DOHH2 (cell line): ENCODE results near the gene NSG2.

ENCODE experiments used
- H3F3A ChIP-seq: fragments of 200-600 bp; sonication (generic), shearing (Covaris generic); 2 replicates; pipeline ENCODE4 v1.6.0; 2016; ENCODE audit warnings: antibody characterized with exemption, mild to moderate bottlenecking; ENCODE audit not compliant: control insufficient read depth, insufficient read depth
- H3K27ac ChIP-seq: fragments of 200-600 bp; sonication (generic); 2 replicates; pipeline ENCODE4 v1.5.1; 2014; ENCODE audit warnings: low read depth, mild to moderate bottlenecking, low read length, moderate library complexity
- H3K27me3 ChIP-seq: fragments of 200-600 bp; sonication (generic); 2 replicates; pipeline ENCODE4 v1.6.1; 2014; ENCODE audit warnings: mild to moderate bottlenecking, low read length, mixed read lengths; ENCODE audit not compliant: control insufficient read depth
- H3K36me3 ChIP-seq: fragments of 200-600 bp; sonication (generic); 2 replicates; pipeline ENCODE4 v1.6.1; 2014; ENCODE audit warnings: mild to moderate bottlenecking, low read length, moderate library complexity, mixed read lengths; ENCODE audit not compliant: control insufficient read depth
- H3K4me1 ChIP-seq: fragments of 200-600 bp; sonication (generic); 2 replicates; pipeline ENCODE4 v1.6.1; 2014; ENCODE audit warnings: mild to moderate bottlenecking, low read length, mixed read lengths; ENCODE audit not compliant: control insufficient read depth
- H3K4me2 ChIP-seq: fragments of 200-600 bp; sonication (generic); 2 replicates; pipeline ENCODE4 v1.6.0; 2014; ENCODE audit warnings: mild to moderate bottlenecking, low read length, moderate library complexity
- H3K4me3 ChIP-seq: fragments of 200-600 bp; sonication (generic); 2 replicates; pipeline ENCODE4 v1.5.1; 2014; ENCODE audit warnings: mild to moderate bottlenecking, low read length, mixed read lengths
- H3K79me2 ChIP-seq: fragments of 200-600 bp; sonication (generic); 2 replicates; pipeline ENCODE4 v1.6.1; 2014; ENCODE audit warnings: mild to moderate bottlenecking, low read length, mixed read lengths; ENCODE audit not compliant: control insufficient read depth
- H3K9me2 ChIP-seq: fragments of 200-600 bp; sonication (generic); replicated peaks from 2 replicates; pipeline ENCODE4 v1.6.1; 2014; ENCODE audit warnings: mild to moderate bottlenecking, low read length, mixed read lengths; ENCODE audit not compliant: control insufficient read depth
- H3K9me3 ChIP-seq: fragments of 200-600 bp; sonication (generic); 2 replicates; pipeline ENCODE4 v1.6.1; 2014; ENCODE audit warnings: antibody characterized with exemption, low read length, mixed read lengths; ENCODE audit not compliant: control insufficient read depth, insufficient read depth
- H4K20me1 ChIP-seq: fragments of 200-600 bp; sonication (generic); 2 replicates; pipeline ENCODE4 v1.6.0; 2014; ENCODE audit warnings: low read depth, mild to moderate bottlenecking, antibody characterized with exemption, low read length, moderate library complexity; ENCODE audit not compliant: control insufficient read depth, insufficient read depth
- EZH2phosphoT487 ChIP-seq: fragments of 200-600 bp; sonication (generic); IDR thresholded peaks from 2 replicates; pipeline ENCODE4 v1.6.1; 2017; ENCODE audit warnings: borderline replicate concordance, mild to moderate bottlenecking, antibody characterized with exemption, low read length, moderate library complexity, mixed read lengths
- TF ChIP-seq, protein P1 (sequence below): fragments of 200-600 bp; sonication (generic); IDR thresholded peaks from one replicate; pipeline ENCODE4 v1.5.1; 2014; ENCODE audit warnings: antibody characterized with exemption, mild to moderate bottlenecking, low read depth, low read length; ENCODE audit not compliant: poor library complexity, severe bottlenecking

Gene NSG2

DNA sequence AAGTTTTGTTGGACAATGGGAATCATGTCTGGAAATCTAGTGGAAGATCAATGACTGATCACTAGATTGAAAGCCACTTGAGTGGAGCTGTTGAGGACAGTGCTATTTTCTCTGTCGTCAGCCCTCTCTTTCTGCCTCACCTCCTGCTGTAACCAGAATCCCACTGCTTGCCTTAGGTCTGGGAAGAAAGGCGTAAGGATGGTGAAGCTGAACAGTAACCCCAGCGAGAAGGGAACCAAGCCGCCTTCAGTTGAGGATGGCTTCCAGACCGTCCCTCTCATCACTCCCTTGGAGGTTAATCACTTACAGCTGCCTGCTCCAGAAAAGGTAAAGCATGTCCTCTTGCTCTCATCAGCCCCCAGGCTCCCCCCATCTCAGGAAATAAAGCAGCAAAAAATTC, 1.1 kb downstream of the NSG2 start:
- no peak overlapping the region for H3K4me3 ChIP-seq

DNA sequence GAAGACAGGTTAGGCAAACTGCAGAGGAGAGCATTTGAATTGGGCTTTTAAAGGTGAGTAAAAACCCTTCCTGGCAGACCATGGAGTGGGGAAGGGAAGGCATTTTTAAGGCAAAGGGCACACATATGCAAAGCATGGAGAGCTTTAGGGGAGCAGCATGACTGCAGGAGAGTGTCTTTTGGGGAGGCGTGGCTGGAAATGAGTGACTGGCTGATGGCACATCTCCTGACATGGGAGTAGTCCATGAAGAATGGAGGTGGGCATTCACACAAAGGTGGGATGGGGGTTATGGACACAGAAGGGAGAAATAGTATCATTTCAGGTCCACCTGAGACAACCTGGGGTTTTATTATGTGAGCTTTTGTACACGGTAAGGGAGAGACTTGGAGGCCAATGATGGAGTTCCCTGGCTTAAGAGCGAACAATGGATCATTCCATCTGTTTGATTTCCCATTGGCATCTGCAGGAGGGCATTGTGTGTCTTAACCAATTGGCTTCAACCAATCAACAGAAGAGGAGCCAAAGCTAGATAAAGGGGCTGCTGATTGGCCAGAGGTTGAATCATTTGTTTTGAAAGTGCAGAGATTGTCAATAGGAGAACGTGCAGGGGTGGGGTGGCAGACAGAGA, 2.1 kb downstream of the NSG2 start:
- Histone ChIP-seq H3K9me2 (no peaks in the 10 kb centered on the region), H3K27ac (no peak overlapping the region)

More for the DNA sequence above, 1.1 kb downstream of the NSG2 start:
- no peak for TF ChIP-seq EZH2phosphoT487
- TF ChIP-seq, protein P1, sequence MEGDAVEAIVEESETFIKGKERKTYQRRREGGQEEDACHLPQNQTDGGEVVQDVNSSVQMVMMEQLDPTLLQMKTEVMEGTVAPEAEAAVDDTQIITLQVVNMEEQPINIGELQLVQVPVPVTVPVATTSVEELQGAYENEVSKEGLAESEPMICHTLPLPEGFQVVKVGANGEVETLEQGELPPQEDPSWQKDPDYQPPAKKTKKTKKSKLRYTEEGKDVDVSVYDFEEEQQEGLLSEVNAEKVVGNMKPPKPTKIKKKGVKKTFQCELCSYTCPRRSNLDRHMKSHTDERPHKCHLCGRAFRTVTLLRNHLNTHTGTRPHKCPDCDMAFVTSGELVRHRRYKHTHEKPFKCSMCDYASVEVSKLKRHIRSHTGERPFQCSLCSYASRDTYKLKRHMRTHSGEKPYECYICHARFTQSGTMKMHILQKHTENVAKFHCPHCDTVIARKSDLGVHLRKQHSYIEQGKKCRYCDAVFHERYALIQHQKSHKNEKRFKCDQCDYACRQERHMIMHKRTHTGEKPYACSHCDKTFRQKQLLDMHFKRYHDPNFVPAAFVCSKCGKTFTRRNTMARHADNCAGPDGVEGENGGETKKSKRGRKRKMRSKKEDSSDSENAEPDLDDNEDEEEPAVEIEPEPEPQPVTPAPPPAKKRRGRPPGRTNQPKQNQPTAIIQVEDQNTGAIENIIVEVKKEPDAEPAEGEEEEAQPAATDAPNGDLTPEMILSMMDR: no peak
- H3K9me3 ChIP-seq: no peaks in the 10 kb centered on the region
- H3K4me2 ChIP-seq: no peak overlapping the region
- no peaks in the 10 kb centered on the region for H3K79me2 ChIP-seq
- no peaks in the 10 kb centered on the region for H3K9me2 ChIP-seq
- no peaks in the 10 kb centered on the region for H4K20me1 ChIP-seq
- no peak overlapping the region for H3K27ac ChIP-seq
- no peaks in the 10 kb centered on the region for H3K4me1 ChIP-seq
- H3K27me3 ChIP-seq: no peaks in the 10 kb centered on the region; the same call in 1 of the 2 replicates
- H3F3A ChIP-seq: no peaks in the 10 kb centered on the region
- no peaks in the 10 kb centered on the region for H3K36me3 ChIP-seq

DNA sequence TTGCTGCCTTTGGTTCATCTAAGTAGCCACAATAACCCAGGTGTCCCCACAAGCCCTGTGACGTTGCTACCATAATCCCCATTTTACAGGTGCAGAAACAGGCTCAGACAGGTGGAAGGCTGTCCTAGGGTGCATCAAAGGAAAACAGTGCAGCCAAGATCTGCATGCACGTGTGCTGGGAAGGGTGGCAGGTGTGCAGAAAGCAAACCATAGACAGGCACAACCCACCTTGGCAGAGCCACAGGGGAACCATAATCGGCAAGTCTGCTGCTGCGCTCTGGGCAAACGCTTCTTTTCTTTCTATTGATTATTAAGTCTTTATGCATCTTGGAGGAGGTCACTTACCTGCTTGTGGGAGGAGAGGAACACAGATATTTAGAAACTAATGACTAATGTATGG, 7.1 kb downstream of the NSG2 start:
- Histone ChIP-seq H3K4me3 (no peak overlapping the region), H3K36me3 (no peaks in the 10 kb centered on the region), H4K20me1 (no peaks in the 10 kb centered on the region), H3K79me2 (no peaks in the 10 kb centered on the region), H3K9me2 (no peaks in the 10 kb centered on the region), H3K27me3 (peaks cover under 1% of the 10 kb centered on the region; the same call in 1 of the 2 replicates), H3F3A (no peaks in the 10 kb centered on the region), H3K4me1 (no peaks in the 10 kb centered on the region), H3K4me2 (no peak overlapping the region), H3K9me3 (no peaks in the 10 kb centered on the region), H3K27ac (no peak overlapping the region)
- TF ChIP-seq, protein P1: no peak
- TF ChIP-seq EZH2phosphoT487: no peak

More for the DNA sequence above, 2.1 kb downstream of the NSG2 start:
- TF ChIP-seq EZH2phosphoT487: no peak
- TF ChIP-seq, protein P1: no peak
- Histone ChIP-seq H3K36me3 (no peaks in the 10 kb centered on the region), H3K4me3 (no peak overlapping the region), H3K4me1 (no peaks in the 10 kb centered on the region), H3F3A (no peaks in the 10 kb centered on the region), H3K4me2 (no peak overlapping the region), H4K20me1 (no peaks in the 10 kb centered on the region), H3K79me2 (no peaks in the 10 kb centered on the region), H3K27me3 (no peaks in the 10 kb centered on the region; the same call in 1 of the 2 replicates), H3K9me3 (no peaks in the 10 kb centered on the region)
